Iris pigment epithelial cell (primary cell): ENCODE results near the gene SLC26A8.
"Not testable (repeated sequence)": the region's sequence is repeated elsewhere in the genome, so short reads cannot be mapped to it uniquely, and the experiment has no call there.

Experiments used
- DNase-seq: peaks from one replicate; pipeline ENCODE4 v3.0.0-alpha.2; 2011; ENCODE audit warnings: low read depth

SLC26A8 gene

GRCh38 chr6:35943390-35943789 lies 81.1 kb downstream of the SLC26A8 start:
- no peak for DNase-seq

DNA sequence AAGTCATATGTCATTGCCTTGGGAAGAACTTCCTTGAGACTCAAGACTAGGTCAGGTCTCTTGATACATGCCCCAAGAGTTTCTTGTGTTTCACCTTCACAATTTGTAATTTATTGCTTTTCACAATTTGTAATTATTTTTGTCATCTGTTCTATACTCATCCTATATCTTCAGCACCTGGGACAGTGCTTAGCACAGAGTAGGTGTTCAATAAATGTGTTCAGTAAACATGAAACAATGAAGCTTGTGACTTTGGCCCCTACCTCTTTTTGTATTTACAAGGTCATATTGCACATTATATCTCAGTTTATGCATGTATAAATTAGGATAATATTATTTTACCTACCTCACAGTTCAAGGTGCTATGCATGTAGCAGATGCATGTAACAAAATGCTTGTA lies 82.1 kb downstream of the SLC26A8 start:
- DNase-seq: no peak

DNA sequence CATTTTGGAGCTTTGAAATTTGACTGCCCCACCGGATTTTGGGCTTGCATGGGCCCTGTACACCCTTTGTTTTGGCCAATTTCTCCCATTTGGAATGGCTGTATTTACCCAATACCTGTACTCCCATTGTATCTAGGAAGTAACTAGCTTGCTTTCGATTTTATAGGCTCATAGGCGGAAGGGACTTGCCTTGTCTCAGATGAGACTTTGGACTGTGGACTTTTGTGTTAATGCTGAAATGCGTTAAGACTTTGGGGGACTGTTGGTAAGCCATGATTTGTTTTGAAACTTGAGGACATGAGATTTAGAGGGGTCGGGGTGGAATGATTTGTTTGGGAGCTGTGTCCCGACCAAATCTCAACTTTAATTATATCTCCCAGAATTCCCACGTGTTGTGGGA lies 83.3 kb downstream of the SLC26A8 start:
- not testable (repeated sequence) for DNase-seq

- DNase-seq: not testable (repeated sequence)
Observed at GRCh38 chr6:35940014-35940413, 84.4 kb downstream of the SLC26A8 start.

DNA sequence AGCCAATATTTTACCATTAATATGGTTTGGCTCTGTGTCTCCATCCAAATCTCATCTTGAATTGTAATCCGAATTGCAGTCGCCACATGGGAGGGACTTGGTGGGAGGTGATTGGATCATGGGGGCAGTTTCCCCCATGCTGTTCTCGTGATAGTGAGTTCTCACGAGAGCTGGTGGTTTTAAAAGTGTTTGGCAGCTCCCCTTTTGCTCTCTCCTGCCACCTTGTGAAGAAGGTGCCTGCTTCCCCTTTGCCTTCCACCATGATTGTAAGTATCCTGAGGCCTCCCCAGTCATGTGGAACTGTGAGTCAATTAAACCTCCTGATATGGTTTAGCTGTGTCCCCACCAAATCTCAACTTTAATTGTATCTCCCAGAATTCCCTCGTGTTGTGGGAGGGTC lies 85.2 kb downstream of the SLC26A8 start:
- not testable (repeated sequence) for DNase-seq

DNA sequence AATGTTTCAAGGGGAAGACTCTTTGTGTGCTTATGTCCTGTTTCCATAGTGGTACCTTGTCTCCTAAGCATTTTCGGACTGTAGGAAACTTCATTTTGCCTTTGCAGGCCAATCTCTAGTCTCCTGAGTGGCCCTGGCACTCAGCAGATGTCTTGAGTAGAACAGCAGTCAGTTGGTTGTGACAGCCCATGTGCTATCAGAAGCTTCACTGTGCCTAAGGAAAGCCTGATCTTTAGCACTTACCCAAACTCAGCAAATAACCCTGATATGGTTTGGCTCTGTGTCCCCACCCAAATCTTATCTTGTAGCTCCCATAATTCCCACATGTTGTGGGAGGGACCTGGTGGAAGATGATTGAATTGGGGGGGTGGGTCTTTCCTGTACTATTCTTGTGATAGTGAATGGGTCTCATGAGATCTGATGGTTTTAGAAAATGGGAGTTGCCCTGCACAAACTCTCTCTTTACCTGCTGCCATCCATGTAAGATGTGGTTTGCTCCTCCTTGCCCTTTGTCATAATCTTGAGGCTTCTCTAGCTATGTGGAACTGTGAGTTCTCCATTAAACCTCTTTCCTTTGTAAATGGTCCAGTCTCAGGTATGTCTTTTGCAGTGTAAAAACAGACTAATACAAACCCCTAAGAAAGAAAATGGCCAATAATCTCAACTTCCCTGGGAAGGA lies 87.6 kb downstream of the SLC26A8 start:
- DNase-seq: no peak

- DNase-seq: no peak
Observed at GRCh38 chr6:35935469-35935868, 89.0 kb downstream of the SLC26A8 start.

DNA sequence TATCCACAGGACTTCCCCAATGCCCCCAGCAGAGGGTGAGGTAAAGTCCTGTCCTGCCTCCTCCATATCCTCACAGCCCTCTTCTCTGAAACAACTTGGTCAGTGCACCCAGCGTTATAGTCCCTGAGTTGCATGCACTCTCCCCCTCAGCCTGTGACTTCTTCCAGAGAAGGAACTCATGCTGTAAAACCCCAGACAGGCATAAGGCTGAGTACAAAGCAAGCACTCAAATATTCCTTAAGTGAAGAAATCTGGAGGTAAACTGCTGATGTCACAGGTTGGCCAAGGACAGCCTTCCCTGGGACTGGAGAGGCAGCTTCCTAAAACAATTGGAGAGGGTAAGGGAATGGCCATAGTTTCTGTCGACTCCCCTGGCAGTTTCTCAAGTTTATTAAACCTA lies 90.6 kb downstream of the SLC26A8 start:
- DNase-seq: no peak

- not testable (repeated sequence) for DNase-seq
Observed at GRCh38 chr6:35931873-35932272, 92.6 kb downstream of the SLC26A8 start.

GRCh38 chr6:35931120-35931561 lies 93.3 kb downstream of the SLC26A8 start:
- no peak for DNase-seq

DNA sequence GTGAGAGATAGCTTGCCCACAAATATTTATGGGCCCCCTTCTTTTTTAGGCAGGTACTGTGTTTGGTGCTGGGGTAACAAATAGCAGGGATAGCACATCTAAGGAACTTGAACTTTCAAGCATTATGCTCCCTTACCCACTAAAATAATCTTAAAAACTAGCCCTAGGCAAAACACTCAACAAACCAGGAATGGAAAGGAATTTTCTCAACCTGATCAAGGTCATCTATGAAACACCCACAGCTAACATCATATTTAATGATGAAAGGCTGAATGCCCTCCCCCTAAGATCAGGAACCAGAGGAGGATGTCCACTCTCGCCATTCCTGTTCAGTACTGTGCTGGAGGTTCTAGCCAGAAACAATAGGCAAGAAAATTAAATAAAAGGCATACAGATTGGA lies 94.8 kb downstream of the SLC26A8 start:
- DNase-seq: no peak

GRCh38 chr6:35926509-35927215 lies 97.8 kb downstream of the SLC26A8 start:
- no peak for DNase-seq

DNA sequence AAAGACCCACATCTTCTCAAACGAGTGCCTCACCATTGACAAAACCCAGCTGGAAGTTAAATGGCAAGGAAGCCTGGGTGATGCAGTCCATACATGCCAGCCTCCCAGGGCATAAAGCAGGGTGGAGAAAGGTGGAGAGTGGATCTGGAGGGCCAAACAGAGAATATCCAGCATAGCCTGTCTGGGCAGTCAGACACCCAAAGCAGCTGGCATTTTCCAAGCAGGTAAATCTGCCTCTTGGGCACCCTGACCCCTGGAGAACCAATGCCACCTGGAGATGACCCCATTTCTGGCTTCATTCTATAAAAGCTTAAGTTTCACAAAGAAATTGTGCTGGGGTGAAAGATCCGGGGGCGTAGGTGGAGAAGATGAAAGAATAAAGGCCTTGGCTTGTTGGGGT lies 98.5 kb downstream of the SLC26A8 start:
- no peak for DNase-seq

- no peak for DNase-seq
Observed at GRCh38 chr6:35924146-35924545, 100.3 kb downstream of the SLC26A8 start.

- no peak for DNase-seq
Observed at GRCh38 chr6:35922139-35922554, 102.3 kb downstream of the SLC26A8 start.

- peak; percentile 80 for DNase-seq
Observed at GRCh38 chr6:35920793-35921732, 103.4 kb downstream of the SLC26A8 start, which contains the start of gene SRPK1. Gene SRPK1, minus strand, starts transcription at chr6:35921098. Its CDS starts 42 bp downstream, at chr6:35921056.

GRCh38 chr6:35919827-35920751 lies 104.4 kb downstream of the SLC26A8 start:
- peak; percentile 88 for DNase-seq

- peak; percentile 71 for DNase-seq
Observed at GRCh38 chr6:35919085-35919826, 105.2 kb downstream of the SLC26A8 start.

DNA sequence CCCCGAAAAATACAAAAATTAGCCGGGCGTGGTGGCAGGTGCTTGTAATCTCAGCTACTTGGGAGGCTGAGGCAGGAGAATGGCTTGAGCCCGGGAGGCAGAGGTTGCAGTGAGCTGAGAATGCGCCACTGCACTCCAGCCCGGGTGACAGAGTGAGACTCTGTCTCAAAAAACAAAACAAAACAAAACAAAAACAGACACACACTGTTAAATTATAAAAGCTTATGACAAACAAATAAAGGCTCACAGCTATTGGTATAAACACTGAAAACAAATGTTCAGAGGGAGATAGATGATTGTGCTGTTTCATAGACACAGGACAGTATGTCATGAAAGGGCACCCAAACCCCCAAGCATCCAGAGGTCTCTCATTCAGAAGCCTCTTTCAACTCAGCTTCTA lies 107.5 kb downstream of the SLC26A8 start:
- DNase-seq: not testable (repeated sequence)

DNA sequence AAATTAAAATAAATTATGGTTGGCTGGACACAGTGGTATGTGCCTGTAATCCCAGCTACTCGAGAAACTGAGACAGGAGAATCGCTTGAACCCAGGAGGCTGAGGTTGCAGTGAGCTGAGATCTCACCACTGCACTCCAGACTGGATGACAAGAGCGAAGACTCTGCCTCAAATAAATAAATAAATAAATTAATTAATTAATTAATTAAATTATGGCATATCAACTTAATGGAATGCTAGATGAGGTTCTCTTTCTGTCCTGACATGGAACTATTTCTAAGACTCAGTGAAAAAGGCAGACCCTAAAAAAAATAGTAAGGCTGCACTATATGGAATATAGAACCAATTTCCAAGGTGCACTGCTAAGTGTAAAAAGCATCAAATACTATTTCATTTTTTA lies 108.4 kb downstream of the SLC26A8 start:
- DNase-seq: no peak

DNA sequence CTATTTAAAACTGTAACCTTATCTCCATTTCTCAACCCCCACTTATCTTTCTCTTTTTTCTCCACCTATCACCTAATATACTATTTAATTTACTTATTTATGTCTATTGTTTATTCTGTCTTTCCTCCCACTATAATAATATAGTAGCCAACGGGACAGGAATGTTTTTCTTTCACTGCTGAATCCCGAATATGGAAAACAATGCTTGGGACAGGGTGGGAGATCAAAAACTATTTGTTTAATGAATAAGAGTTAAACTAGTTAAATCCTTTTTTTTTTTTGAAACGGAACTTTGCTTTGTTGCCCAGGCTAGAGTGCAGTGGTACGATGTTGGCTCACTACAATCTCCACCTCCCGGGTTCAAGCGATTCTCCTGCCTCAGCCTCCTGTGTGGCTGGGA lies 109.9 kb downstream of the SLC26A8 start:
- no peak for DNase-seq
